D721Med (cell line): ENCODE data around the gene ABCB4.

ENCODE experiments used
- DNase-seq: peaks from one replicate; pipeline ENCODE4 v3.0.0; 2011; ENCODE audit warnings: low spot score; ENCODE audit not compliant: insufficient read length
- FAIRE-seq: peaks from 2 replicates; lab custom pipeline; 2011; peaks lifted over from hg19 to GRCh38; lab: Jason Lieb, UNC
- CTCF ChIP-seq: IDR thresholded peaks from 2 replicates; pipeline ENCODE4 v1.5.1; 2012; ENCODE audit warnings: mild to moderate bottlenecking, control low read depth; ENCODE audit not compliant: insufficient read depth; ENCODE audit errors: missing control alignments

ABCB4 gene

DNA sequence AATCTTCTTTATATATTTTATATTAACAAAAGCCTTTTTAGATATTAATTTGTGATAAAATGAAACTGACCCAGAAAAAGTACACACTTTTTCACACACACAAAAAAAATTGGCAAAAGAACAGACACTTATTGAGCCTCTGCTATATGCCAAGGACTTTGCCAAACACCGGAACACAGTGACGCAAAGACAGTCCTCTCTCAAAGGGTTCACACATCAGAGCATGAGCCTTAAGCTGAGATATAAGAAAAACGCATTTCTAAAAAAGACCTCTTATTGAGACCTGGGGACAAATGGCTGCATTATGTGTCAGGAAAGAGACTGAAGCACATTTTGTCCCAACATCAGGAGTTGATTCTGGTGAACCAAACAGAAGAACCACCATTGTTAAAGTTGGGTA is 24.0 kb upstream of the ABCB4 start:
- FAIRE-seq (no peak), DNase-seq (no peak)
- TF ChIP-seq CTCF: no peak

GRCh38 chr7:87498893-87499292 is 23.4 kb upstream of the ABCB4 start:
- DNase-seq: no peak

GRCh38 chr7:87497482-87497881 is 22.0 kb upstream of the ABCB4 start:
- DNase-seq: no peak
- FAIRE-seq: no peak
- no peak for TF ChIP-seq CTCF

More at GRCh38 chr7:87498893-87499292, 23.4 kb upstream of the ABCB4 start:
- no peak for FAIRE-seq
- no peak for TF ChIP-seq CTCF

GRCh38 chr7:87495366-87495765 is 19.9 kb upstream of the ABCB4 start:
- no peak for DNase-seq
- no peak for TF ChIP-seq CTCF
- FAIRE-seq: no peak

DNA sequence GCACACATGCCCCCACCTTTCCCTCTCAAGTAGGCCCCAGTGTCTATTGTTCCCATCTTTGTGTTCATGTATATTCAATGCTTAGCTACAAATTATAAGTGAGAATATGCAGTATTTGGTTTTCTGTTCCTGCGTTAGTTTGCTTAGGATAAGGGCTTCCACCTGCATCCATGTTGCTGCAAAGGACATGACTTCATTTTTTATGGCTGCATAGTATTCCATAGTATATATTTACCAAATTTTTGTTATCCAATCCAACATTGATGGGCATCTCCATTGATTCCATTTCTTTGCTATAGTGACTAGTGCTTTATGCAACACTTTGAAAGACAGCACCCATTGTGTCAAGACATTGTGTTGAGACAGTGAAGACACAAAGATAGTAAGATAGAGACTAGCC is 19.0 kb upstream of the ABCB4 start:
- DNase-seq: no peak
- FAIRE-seq: no peak

GRCh38 chr7:87483131-87483530 is 7.7 kb upstream of the ABCB4 start:
- DNase-seq: no peak
- no peak for TF ChIP-seq CTCF
- no peak for FAIRE-seq

More for the DNA sequence above, 19.0 kb upstream of the ABCB4 start:
- TF ChIP-seq CTCF: no peak

DNA sequence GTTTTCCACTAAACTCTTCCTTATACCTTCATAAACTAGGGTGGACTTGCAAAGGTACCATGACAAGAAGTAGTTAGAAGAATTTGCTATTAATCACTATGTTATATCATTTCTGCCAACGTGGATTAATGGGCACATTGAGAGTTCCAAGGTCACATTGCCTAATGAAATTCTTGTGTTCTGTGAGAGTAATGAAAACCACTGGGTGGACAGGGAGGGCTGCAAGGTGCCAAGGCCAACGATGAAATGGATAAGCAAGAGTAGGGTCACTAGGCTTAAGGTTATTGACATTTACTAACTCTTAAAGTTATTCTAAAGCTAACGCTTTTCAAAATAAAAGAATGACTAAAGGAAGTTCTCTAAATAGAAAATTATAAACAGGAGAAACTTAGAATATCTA is 6.6 kb upstream of the ABCB4 start:
- FAIRE-seq (no peak), DNase-seq (no peak)
- no peak for TF ChIP-seq CTCF
